GM11168 (cell line): ENCODE results near the gene PRDM5.

Experiments
- in situ Hi-C: fragments of 300-500 bp; cut with MboI; formaldehyde crosslinking; loops from one replicate; pipeline ENCODE4 v1.12.0; 2022; ENCODE audit warnings: low sequenced_read_pairs; ENCODE audit not compliant: unreplicated experiment

PRDM5 gene

DNA sequence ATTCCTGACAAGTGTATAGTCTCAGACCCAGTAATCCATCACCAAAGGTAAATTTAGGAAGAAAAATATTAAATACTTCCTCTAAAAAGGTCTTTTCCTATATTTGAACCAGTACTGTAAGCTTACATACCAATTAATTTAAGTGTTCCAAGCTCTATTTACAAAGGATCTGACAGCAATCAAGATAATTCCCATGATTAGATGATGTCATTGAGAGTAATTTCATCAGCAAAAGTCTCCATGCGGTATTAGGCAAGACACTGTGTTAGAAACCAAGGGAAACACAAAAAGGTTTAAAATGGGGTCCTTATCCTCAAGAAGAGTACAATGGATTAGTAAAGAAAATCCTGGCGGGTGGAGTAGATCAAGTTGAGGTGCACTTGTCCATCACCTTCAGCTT lies 198.5 kb downstream of the PRDM5 start:
- in situ Hi-C loops = loop anchor here (25.0 kb wide), 1 partner anchor 363 kb away; no protein-coding TSS in a partner anchor

DNA sequence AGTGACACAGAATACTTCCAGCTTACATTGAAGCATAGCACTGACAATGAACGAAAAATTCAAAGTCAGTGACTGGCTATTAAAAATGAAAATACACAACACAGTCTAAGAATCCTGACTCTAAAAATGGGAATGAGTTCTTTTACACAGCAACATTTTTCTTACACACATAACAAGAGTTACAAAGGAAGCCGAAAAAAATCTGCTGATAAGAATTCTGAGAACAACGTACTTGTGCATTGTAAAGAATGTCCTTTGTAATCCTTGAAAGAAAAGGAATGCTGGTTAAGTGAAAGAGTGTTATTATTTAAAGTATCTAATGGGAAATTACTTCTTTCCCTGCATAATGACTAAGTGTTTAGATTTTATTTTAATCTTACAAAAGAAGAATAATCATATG lies 199.4 kb downstream of the PRDM5 start:
- in situ Hi-C loops = loop anchor here (25.0 kb wide), 1 partner anchor 364 kb away; no protein-coding TSS in a partner anchor

DNA sequence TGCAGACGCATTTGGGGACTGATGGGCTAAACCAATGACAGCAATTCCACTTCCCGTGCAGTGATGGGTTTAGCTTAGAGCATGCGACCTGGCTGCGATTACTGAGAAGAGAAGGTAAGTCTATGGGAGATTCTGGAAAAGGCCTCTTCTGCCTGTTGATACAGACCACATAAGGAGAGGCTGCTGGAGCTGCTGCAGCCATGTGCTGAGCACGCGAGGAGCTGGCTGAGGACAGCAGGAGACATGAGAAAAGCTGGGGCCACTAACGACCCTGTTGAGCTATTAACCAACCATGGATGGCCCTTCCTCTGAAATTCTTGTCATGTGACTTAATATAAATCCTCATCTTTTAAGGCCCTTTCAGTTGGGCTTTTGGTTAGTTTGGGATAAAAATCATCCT lies 199.9 kb downstream of the PRDM5 start:
- in situ Hi-C loops = loop anchor here (25.0 kb wide), 1 partner anchor 365 kb away; no protein-coding TSS in a partner anchor

DNA sequence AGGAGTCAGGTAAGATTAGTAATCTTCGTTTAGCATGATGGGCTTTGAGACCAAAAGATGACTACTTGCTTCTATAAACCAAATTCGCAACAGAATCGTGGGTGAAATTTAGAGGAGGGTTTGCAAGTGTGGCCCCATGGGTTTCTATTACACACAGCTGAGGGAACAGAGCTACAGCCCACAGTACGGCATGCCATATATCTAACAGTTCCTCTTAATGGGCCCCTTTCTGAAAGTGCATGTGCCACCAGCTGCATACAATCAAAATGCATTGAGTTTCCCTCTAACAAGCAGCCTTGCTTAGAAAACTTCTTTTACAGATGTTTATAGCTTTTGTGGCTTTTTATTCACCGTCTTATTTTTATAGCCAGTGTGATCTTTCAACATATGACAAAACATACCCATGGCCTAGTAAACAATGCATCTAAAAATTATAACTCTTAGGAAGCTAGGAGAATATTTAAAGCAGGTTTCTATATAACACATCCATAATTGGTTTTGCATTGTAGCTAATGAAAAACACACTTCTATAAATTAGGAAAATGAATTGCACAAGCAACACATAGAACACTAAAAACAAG lies 202.1 kb downstream of the PRDM5 start:
- in situ Hi-C loops = loop anchor here (25.0 kb wide), 1 partner anchor 367 kb away; no protein-coding TSS in a partner anchor

DNA sequence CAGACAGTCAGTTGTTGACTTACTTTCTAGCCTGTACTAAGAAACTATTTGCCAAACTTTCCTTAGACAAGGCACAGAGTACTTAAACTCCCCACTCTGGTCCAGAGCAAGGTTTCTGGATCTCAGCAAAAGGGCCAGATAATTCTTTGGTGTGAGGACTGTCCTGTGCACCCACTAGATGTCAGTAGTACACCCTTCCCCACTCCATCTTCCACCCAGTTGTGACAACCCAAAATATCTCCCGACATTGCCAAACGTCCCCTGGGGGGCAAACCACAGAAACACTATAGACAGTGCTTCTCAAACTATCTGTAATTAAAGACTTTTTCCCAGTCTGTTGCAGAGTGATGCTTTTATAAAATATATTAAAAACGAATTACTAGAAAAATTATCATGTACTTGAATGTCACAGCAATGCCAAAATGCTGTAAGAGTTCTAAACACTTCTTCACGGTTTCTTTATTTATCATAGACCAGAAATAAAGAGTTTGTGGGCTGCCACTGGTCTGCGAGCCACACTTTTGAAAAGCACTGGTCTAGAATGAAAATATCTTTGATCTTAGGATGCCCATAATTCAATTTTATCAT lies 203.5 kb downstream of the PRDM5 start:
- in situ Hi-C loops = loop anchor here (25.0 kb wide), 1 partner anchor 368 kb away; no protein-coding TSS in a partner anchor

DNA sequence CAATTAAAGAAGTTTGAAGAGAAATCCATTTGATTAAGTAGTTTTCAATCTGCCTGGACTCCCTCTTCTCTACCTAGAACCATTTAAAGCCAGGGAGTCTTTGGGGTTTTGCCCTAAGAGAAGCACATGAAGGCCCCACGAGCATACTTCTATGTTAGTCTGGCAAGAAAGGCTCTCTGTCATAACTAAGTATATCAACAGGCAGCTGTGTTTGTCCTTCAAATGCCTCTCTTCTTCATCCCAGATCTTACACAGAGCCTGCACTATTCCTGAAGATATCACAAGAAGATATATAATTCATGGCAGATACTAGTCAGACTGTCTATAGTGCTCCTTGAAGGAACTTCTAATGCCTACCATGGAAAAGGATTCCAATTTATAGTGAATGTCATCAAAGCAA lies 206.2 kb downstream of the PRDM5 start:
- in situ Hi-C loops = loop anchor here (25.0 kb wide), 1 partner anchor 371 kb away; no protein-coding TSS in a partner anchor

DNA sequence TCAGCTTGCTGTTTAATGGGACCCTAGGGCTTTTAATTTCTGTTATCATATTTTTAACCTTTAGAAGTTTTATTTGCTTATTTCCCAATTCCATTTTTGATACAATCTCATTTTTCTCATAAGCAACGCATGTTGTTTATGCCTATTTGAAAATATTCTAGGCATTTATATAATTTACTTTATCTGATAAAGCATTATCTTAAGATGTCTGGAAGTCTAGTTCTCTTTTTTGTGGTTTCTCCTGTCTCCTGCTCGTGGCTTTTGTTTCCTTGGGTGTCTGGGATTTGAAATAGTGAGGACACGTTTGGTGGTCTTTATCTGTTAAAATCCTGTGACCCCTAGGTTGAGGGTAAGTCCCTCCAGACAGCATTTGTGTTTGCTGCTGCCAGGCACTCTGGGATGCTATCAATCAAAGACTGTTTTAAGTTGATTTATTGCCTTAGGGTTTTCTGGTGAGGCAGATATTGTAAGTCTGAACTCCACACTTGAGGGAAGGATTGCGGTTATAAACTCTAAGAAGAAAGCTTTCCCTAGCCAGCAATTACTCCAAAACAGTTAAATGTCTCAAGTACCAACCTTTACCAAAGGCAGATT lies 208.0 kb downstream of the PRDM5 start:
- in situ Hi-C loops = loop anchor here (25.0 kb wide), 1 partner anchor 373 kb away; no protein-coding TSS in a partner anchor

DNA sequence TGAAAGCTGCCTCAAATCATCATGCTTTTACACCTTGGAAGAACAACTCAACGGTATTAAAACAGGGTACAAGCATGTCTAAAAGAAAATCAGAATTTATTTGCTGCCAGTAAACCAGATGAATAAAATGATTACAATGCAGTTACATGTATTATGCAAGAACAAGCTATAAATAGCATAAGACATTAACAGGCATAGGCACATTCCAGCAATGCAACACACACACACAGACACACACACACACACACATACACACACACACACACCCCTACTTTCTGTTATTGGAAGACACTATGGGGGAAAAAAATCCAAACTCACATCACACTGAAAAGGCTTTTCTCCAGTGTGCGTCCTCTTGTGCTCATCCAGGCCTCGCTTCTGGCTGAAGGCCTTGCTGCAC lies 212.5 kb downstream of the PRDM5 start:
- in situ Hi-C loops = loop anchor here (25.0 kb wide), 1 partner anchor 377 kb away; no protein-coding TSS in a partner anchor

DNA sequence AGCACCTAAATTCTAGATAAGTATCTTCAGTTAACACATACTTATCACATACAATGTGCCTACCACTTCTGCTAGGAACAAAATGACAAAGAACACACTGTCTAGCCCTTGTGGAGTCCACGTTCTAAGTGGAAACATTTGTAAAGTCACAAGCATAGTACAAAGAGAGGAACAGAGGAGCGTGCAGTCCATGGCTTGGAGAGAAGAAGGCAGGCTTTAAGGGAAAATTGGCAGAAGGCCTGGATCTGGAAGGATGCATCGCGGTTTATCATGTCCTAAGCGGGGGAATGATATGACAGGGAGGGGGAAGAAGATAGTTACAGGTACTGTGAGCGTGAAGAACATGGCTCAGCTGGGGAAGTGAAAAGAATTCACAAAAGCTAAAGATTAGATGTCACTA lies 218.0 kb downstream of the PRDM5 start:
- in situ Hi-C loops = loop anchor here (25.0 kb wide), 1 partner anchor 383 kb away; no protein-coding TSS in a partner anchor

DNA sequence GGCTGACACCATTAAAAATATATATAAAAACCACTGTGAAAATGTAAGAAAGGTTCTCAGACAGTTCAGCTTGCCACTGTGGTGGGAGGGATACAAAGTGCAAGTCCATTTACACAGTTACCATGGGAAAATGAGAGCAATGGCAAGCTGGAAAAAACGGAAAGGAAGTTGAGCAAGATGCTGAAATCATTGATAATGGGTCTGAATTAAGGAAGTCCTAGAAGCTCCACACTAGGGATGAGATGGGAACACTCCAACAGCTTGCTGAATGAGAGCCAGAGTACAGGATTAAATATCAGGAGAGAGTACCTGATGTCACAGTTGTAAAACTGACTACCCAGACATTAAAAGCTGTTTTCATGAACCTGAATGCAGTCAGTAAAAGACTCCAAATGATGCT lies 218.6 kb downstream of the PRDM5 start:
- in situ Hi-C loops = loop anchor here (25.0 kb wide), 1 partner anchor 383 kb away; no protein-coding TSS in a partner anchor

DNA sequence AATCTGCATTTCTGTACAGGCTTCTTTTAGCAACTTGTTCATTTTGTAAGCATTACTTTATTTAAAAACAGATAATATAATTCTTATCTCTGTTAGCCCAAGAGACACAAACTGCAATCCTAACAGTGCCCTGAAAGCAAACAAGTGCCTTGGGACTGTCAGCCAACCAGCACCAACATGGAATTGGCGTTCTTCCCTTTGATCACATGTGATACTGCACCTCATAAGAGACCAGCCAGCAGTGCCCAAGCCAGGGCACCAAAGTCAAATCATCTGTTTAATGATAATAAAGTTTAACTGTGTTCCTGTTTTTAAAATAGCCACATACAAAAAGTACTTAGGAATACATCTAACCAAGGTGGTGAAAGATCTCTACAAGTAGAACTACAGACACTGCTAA lies 223.2 kb downstream of the PRDM5 start:
- in situ Hi-C loops = no loop called here

DNA sequence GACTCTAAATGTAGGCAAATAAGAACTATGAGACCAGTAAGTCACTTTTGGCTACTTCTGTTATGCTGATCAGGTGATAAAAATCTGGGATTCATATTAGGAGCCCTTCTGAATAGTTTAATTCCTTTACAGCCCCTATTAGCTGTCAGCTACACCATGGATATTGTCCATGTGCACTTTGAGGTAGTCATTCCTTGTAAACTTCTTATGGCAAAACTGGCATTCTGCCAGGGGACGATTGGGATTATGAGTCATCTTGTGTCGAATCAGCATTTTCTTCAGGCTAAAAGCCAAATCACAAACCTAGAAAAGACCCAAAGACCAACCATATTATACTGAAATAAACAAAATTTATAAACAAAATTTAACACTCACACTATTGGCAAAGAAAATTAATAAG lies 227.6 kb downstream of the PRDM5 start:
- in situ Hi-C loops = no loop called here

DNA sequence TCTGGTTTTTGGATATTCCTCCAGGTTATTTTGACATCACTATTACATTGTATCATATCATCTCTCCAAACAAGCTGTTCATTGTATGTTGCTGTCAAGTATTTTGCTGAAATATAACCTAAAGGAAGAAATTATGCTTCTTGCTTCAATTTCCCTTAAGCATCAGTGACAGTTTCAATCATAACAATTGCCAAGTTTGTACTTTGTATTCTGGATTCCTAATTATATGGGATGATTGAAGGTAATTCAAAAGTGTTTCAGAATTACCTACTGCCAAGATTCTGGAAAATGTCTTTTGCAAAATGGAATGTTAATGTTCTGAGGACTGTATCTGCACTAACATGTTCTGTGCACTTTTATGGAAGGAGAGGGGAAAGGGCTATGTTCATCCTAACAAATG lies 228.7 kb downstream of the PRDM5 start:
- in situ Hi-C loops = no loop called here

DNA sequence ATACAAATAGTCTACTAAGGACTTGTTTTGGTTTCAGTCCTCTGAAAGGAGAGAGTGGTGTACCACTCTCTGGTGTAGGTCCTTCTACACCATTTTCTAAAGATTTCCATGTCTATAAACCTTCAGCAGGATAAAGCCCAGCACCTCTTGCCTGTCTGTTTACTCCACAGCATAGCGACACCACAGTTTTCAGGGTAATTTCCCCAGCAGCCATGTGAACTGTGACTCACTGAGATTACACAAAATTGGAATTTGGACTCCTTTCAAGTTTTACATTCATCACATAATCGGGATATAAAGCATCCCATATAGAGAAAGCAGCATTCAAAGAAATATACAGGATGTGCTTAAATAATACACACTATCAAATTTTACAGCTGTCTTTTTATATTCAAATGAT lies 229.6 kb downstream of the PRDM5 start:
- in situ Hi-C loops = no loop called here

DNA sequence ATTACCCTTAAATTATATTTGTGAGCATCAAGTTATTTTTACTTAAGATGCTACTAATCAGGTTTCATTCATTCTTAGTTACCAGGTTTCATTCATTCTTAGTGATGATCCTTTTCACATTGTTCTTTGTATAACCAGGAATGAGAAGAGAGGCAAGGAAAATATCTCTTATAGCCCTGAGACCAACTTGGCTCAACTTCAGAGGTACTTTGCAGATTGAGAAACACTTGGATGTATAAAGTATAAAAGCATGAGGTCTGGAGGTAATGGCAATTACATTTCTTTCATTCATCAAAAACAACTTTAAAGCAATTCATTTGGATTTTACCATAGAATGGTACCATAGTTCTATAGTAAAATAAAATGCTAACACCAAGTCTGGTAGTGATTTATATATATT lies 231.0 kb downstream of the PRDM5 start:
- in situ Hi-C loops = no loop called here

DNA sequence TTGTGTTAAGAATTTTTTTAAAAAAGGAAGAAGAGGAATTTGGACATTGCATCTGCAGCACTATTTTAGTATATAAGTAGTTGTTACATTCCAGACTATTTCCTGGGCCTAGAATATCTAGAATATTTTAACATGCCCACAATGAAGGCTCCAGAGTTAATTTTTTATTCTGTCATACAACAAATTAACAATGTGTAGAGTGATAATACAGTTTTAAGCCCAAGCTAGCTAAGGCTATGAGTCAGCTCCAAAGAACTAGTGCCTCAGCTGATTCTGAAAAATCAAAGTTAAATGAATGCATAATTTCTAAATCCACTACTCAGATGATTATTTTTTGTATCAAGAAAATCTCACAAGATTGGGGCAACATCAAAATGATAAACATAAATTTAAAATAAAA lies 231.4 kb downstream of the PRDM5 start:
- in situ Hi-C loops = no loop called here

DNA sequence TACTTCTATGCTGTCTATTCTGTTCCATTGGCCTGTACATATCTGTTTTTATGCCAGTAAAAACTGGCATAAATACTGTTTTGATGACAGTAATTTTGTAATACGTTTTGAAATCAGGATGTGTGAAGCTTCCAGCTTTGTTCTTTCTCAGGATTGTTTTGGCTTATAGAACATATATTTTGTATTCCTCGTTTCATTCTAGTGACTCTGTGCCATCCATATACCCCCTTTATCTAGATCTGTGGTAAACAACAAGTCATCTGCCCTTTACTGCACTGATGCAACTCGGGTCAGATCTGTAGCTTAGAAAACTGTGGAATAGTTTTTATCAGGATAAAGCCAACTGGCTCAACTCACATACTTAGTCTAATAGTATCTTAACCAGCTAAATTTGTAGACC lies 233.7 kb downstream of the PRDM5 start:
- in situ Hi-C loops = no loop called here

DNA sequence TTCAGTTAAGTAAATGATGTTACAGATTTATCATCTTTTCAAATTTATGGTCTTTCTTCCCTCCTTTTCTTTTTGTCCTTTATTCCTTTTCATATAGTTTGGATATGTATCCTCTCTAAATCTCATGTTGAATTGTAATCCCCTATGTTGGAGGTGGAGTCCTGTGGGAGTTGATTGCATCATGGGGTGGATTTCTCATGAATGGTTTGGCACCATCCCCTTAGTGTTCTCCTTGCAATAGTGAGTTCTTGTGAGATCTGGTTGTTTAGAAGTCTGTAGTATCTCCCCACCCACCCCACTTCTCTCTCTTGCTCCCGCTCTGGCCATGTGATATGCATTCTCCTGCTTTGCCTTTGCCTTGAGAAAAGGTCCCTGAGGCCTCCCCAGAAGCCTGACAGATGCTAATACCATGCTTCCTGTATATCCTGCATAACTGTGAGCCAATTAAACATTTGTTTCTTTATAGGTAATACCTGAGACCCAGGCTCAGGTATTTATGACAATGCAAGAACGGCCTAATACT lies 236.7 kb downstream of the PRDM5 start:
- in situ Hi-C loops = no loop called here

DNA sequence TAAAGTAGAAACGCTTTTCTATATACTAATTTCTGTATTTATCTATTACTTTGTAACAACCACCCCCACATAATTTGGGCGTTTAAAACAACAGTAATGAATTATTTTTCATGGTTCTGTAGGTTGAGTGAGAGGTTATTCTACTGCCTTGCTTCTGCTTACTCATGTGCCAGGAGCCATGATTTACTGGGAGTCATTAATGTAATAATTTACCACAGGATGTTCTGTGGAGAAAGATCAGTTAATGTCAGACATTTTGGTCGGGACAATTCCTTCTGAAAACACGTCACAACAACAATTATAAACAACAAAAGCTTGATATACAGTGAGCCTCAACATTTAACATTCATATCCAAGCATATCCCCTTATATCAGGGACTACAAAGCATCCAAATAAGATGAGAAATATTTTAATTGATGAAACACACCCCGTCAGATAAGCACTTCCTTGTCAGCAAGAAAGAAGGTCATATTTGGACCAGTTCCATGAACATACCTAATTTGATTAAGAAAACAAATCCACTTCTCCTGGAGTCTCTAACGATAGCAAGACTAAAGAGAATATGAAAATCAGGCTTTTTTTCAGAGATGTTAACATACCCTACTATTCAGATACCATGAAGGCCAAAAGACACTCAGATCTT lies 238.5 kb downstream of the PRDM5 start:
- in situ Hi-C loops = no loop called here

DNA sequence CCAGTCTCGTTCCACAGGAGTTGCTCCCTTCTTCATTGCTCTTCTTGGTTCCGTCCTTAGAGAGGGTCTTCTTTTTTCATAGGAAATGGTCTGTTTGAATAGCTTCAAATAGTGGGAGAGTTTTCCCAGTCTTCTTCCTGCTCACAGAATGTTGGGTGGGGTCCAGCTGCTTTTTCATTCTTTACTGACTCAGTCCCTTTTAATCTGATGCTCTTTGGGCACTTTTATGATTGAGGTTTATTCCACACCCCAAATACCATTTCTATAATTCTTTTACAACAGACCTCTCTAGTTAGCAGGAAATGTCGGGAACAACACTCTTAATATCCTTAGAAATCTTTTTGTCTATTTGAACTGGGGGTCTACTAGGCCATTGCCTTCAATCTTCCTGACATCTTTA lies 239.5 kb downstream of the PRDM5 start:
- in situ Hi-C loops = no loop called here
